Ovary (tissue), 3 donors: ENCODE results near the gene KIF16B.

Experiments used
- CTCF ChIP-seq, 3 donors: fragments of 450-650 bp in 2 of 3; fragments of 200-600 bp in 1 of 3; IDR thresholded peaks; one replicate each; pipeline versions ENCODE4 v1.5.1 to v1.8.0; 2016 to 2022; ENCODE audit warnings: antibody characterized with exemption in 3 of 3, mild to moderate bottlenecking in 1 of 3
- EP300 ChIP-seq: sonication (generic); formaldehyde crosslinking; IDR thresholded peaks from one replicate; pipeline ENCODE4 v1.6.1; 2017; ENCODE audit warnings: antibody characterized with exemption
- POLR2A ChIP-seq: fragments of 450-650 bp; IDR thresholded peaks from one replicate; pipeline ENCODE4 v1.6.1; 2017; ENCODE audit warnings: antibody characterized with exemption, mild to moderate bottlenecking, moderate library complexity
- donor health status: DM: no; HTN: no; CAD: no.

DNA sequence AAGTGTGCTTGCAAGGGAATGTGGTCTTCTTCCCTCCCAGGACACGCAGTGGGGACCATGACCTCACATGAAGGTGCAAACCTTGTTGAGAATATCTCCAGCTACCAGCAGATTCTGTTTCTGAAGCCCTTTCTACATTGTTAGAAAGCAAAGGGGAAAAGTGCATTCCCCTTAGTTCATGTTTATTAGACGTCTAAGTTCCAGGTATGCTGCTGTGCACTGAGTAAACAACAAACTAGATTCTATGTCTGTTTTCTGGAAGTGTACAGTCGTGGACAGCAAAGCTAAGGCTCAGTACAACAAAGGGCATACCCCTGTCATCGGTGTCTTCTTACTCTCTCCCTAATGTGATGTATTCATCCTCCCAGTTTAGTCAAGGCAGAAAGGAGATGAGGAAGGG, 178.5 kb downstream of the KIF16B start:
- no peak for TF ChIP-seq CTCF (IDR thresholded peaks at IDR 0.05)
- TF ChIP-seq EP300 = no peak
- TF ChIP-seq POLR2A = no peak
